ENCODE data around the gene CRABP2. TPM values are rescaled to one million over a fixed set of nuclear protein-coding genes. Genes with fewer than 3 reads are reported as not detected.

CRABP2 gene
- total RNA-seq, 6 donors from 2014 or later, result 0.76 to 8.1 (median 3.9) TPM; not detected in 1

DNA sequence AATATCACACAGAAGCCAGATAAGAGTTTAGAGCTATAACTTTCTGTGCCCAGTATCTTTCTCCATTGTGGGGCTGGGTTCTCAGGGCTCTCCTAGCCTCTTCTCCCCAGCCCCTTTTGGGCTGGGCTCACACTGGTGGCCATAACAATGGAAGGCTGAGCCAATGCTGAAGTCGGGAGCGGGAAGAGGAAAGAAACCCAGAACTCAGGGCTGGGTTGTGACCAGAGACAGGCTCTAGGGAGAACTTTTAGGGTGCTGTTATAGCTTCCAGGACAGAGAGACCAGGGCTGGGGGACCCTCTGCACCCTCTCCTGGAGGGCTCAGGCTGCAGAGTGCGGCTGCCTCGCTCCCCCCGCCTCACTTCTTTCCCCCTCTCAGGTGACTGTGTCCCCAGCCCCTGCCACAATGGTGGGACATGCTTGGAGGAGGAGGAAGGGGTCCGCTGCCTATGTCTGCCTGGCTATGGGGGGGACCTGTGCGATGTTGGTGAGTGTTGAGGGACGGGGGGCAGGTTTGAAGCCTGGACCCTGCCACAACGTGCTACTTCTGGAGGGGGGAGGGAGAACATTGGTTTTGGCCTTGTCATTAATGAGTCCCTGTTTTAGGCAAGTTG, 49.4 kb downstream of the CRABP2 start:
- peaks cover 32 to 41% (median 36%) of the 10 kb centered on the region in 4 donors for H3K4me1 ChIP-seq
- no peaks in the 10 kb centered on the region for H3K9me3 ChIP-seq
- H3K4me3 ChIP-seq, result no peak overlapping the region
- no peak for DNase-seq
- peaks cover 0 to 16% (median 2%) of the 10 kb centered on the region in 4 donors for H3K27me3 ChIP-seq
- H3K27ac ChIP-seq, result no peak overlapping the region
- H3K36me3 ChIP-seq, result no peaks in the 10 kb centered on the region
- TF ChIP-seq EP300 (IDR thresholded peaks at IDR 0.05) (no peak), POLR2A (IDR thresholded peaks at IDR 0.05) (no peak), POLR2AphosphoS5 (IDR thresholded peaks at IDR 0.05) (no peak)
- TF ChIP-seq, protein P1, sequence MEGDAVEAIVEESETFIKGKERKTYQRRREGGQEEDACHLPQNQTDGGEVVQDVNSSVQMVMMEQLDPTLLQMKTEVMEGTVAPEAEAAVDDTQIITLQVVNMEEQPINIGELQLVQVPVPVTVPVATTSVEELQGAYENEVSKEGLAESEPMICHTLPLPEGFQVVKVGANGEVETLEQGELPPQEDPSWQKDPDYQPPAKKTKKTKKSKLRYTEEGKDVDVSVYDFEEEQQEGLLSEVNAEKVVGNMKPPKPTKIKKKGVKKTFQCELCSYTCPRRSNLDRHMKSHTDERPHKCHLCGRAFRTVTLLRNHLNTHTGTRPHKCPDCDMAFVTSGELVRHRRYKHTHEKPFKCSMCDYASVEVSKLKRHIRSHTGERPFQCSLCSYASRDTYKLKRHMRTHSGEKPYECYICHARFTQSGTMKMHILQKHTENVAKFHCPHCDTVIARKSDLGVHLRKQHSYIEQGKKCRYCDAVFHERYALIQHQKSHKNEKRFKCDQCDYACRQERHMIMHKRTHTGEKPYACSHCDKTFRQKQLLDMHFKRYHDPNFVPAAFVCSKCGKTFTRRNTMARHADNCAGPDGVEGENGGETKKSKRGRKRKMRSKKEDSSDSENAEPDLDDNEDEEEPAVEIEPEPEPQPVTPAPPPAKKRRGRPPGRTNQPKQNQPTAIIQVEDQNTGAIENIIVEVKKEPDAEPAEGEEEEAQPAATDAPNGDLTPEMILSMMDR (IDR thresholded peaks at IDR 0.05), result no peak
- no peak for ATAC-seq (ENCODE audit: low FRiP score in 2 of 2)
- 64 to 72% methylated on average over 6 to 9 of the region's 9 CpGs for WGBS, 2 donors

DNA sequence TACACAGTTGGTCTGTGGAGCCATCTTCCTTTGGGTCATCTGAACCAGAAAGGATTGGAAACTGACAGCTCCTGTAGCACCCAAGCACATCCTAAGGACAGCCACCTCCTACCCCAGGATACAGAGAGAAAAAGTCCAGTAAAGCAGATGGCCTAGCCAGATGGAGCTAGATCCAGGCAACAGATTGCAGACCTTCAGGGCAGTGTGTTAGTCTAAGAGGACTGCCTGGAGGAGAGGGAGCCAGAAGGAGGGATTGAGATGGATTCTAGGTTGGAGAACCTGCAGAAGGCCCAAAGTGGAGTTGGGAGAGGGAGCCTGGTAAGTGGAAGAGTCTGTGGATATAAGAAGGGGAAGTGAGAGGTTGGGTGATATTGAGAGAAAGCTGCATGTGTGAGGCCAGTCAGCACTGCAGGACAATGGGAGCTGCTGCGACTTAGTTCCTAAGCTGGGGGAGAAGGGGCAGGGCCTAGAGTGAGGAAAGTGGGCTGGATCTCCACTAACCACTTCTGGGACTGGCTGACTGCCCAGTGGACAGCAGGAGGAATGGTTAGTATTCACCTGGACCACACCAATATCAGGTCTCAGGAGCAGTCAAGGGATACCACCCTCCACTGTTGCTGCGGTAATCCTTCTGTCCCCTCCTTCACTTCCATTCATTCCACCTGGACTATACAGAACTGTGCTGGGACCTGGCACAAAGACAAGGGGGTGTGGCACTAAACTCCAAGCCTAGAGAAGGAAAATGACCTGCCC, 50.1 kb downstream of the CRABP2 start:
- Histone ChIP-seq H3K27ac (no peak overlapping the region), H3K4me1 (peaks cover 26 to 34% (median 29%) of the 10 kb centered on the region in 4 donors), H3K9me3 (no peaks in the 10 kb centered on the region), H3K27me3 (peaks cover 0 to 16% (median 2%) of the 10 kb centered on the region in 4 donors), H3K4me3 (no peak overlapping the region), H3K36me3 (no peaks in the 10 kb centered on the region)
- ATAC-seq (ENCODE audit: low FRiP score in 2 of 2), result no peak
- 54 to 55% methylated on average over 2 of the region's 2 CpGs for whole genome bisulfite sequencing, 2 donors
- no peak for DNase-seq
- TF ChIP-seq, protein P1 (IDR thresholded peaks at IDR 0.05), result no peak
- TF ChIP-seq EP300 (IDR thresholded peaks at IDR 0.05) (no peak), POLR2A (IDR thresholded peaks at IDR 0.05) (no peak), POLR2AphosphoS5 (IDR thresholded peaks at IDR 0.05) (no peak)

DNA sequence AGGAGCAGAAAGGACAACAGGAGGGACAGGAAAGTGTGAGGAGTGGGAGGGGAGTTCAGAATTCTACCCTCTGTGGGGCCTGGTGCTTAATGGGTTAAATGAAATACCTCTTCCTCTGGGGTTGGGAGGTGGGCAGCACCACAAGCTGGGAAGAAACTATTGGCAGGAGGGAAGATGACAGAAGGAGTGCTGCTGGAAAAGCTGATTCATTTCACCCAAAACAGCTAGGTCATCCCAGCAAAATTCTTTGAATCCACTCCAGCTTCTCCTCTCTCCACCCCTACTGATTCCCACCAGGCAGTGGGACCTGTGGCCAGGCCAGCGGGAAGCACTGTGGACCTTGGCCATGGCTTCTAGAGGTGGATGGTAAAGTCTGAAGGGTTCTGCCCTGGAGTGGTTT, 50.7 kb downstream of the CRABP2 start:
- H3K4me1 ChIP-seq, result peaks cover 19 to 29% (median 25%) of the 10 kb centered on the region in 4 donors
- no peak overlapping the region for H3K4me3 ChIP-seq
- H3K27me3 ChIP-seq, result peaks cover 0 to 16% (median 2%) of the 10 kb centered on the region in 4 donors
- no peak overlapping the region for H3K27ac ChIP-seq
- TF ChIP-seq, protein P1 (IDR thresholded peaks at IDR 0.05), result no peak
- no peak for TF ChIP-seq EP300 (IDR thresholded peaks at IDR 0.05)
- no peak for TF ChIP-seq POLR2A (IDR thresholded peaks at IDR 0.05)
- TF ChIP-seq POLR2AphosphoS5 (IDR thresholded peaks at IDR 0.05), result no peak
- no peaks in the 10 kb centered on the region for H3K36me3 ChIP-seq
- 54 to 90% methylated on average over 1 of the region's 1 CpG for WGBS, 2 donors
- DNase-seq (no peak), ATAC-seq (ENCODE audit: low FRiP score in 2 of 2) (no peak)
- H3K9me3 ChIP-seq, result no peaks in the 10 kb centered on the region

DNA sequence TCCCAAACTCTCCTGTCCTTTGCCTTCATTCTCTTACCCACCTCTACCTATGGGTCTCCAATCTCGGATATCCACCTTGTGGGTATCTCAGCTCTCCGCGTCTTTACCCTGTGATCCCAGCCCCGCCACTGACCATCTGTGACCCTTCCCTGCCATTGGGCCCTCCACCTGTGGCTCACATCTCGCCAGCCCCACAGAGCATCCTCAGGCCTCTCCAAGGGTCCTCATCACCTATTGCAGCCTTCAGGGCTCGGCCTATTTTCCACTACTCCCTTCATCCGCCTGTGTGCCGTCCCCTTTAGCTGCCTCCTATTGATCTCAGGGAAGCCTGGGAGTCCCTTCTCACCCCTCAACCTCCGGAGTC, 52.4 kb downstream of the CRABP2 start:
- Histone ChIP-seq H3K9me3 (no peaks in the 10 kb centered on the region), H3K27me3 (peaks cover 0 to 21% (median 2%) of the 10 kb centered on the region in 4 donors), H3K4me1 (peaks cover 15 to 18% (median 16%) of the 10 kb centered on the region in 4 donors), H3K4me3 (no peak overlapping the region), H3K27ac (no peak overlapping the region), H3K36me3 (no peaks in the 10 kb centered on the region)
- DNase-seq, result no peak
- no peak for ATAC-seq (ENCODE audit: low FRiP score in 2 of 2)
- 81 to 87% methylated on average over 9 of the region's 9 CpGs for WGBS, 2 donors
- TF ChIP-seq EP300 (IDR thresholded peaks at IDR 0.05), result no peak
- TF ChIP-seq POLR2A (IDR thresholded peaks at IDR 0.05), result no peak
- TF ChIP-seq, protein P1 (IDR thresholded peaks at IDR 0.05), result no peak
- no peak for TF ChIP-seq POLR2AphosphoS5 (IDR thresholded peaks at IDR 0.05)

All from upper lobe of left lung (tissue), 6 donors.